ENCODE data around the gene AP2A2. TPM values are rescaled to one million over a fixed set of nuclear protein-coding genes. Genes with fewer than 3 reads are reported as not detected.

The AP2A2 gene
- total RNA-seq, 4 donors from 2014 or later, result 79.2 to 115 (median 110) TPM

DNA sequence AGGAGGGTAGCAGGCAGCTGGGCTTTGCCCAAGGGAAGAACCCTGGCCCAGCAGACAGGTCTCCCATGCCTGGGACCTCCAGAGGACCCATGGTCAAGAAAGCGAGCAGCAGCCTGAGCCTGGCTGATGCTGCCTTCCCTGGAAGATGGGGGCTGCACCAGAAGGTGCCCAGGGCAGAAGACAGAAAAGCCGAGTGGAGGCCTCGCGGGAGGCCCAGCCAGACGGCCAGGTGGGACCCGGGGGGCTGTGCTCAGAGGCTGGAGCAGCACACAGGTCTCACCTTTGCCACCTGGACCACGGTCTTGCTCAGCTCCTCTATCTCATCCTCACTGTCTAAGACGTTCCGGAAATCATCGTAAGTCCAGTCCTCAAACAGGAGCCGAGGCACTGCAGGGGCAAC, 25.9 kb upstream of the AP2A2 start:
- TF ChIP-seq, protein P1, sequence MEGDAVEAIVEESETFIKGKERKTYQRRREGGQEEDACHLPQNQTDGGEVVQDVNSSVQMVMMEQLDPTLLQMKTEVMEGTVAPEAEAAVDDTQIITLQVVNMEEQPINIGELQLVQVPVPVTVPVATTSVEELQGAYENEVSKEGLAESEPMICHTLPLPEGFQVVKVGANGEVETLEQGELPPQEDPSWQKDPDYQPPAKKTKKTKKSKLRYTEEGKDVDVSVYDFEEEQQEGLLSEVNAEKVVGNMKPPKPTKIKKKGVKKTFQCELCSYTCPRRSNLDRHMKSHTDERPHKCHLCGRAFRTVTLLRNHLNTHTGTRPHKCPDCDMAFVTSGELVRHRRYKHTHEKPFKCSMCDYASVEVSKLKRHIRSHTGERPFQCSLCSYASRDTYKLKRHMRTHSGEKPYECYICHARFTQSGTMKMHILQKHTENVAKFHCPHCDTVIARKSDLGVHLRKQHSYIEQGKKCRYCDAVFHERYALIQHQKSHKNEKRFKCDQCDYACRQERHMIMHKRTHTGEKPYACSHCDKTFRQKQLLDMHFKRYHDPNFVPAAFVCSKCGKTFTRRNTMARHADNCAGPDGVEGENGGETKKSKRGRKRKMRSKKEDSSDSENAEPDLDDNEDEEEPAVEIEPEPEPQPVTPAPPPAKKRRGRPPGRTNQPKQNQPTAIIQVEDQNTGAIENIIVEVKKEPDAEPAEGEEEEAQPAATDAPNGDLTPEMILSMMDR (IDR thresholded peaks at IDR 0.05; ENCODE audit: low read depth), result no peak

DNA sequence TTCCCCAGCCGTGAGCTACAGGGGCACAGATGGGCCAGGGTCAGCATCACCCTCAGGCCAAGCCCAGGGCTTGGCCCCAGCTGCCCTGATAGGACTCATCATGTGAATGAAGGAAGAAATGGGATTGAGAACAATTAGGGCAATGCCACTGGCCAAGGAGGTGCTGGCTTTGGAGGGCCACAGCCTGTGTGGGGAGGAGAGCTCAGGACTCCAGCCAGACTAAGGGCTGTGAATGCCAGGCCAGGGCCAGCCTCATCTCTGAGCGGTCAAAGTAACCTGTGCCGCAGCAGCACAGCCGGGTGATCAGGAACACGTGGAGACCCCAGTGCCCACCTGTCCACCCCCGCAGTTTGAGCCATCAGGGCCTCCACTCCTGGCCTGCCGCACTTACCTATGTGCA, 25.1 kb upstream of the AP2A2 start:
- TF ChIP-seq, protein P1 (IDR thresholded peaks at IDR 0.05; ENCODE audit: low read depth), result no peak

DNA sequence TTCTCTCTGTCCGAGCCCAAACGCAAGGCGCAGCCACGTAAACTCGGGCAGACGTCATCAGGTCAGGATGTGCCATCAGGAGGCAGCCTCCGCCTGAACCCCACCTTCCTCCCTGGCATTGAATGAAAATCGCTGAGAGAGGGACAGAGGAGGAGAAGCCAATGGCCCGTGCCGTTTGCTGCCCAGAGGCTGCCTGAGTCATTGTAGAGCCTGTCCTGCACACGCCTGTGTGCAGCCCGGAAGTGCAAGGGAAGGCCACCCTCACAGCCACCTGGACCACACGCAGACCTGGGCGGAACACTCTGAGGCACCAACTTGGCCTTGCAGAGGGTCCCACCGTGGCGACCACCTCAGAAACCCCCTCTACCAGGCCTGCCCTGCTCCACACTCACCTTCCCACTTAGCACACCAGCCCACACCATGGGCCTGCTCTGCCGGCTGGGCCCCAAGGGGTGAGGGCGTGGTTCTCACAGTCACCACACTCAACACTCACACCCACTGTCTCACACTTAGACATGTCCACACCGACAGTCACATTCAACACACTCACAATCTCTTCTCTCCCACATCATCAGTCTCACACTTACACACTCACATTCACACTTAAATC, 24.1 kb upstream of the AP2A2 start:
- TF ChIP-seq, protein P1 (IDR thresholded peaks at IDR 0.05; ENCODE audit: low read depth), result no peak

DNA sequence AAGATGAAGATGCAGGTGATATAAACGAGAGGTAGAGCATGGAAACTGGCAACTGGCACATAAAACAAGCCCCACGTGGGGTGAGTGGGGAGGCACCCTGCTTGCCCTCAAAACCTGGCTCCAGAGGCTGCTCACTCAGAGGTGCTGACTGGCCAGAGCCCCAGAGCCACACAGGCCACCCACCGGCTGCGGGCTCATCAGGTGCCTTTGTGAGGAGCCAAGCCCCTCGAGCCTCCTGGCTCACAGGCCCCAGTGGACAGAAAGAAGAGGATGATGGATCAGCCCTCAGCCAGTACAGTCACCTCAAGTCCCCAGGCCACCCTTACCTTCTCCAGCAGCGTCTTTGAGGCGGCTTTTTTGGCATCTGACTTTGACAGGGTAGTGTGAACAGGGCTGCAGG, 21.3 kb upstream of the AP2A2 start:
- TF ChIP-seq, protein P1 (IDR thresholded peaks at IDR 0.05; ENCODE audit: low read depth), result no peak

DNA sequence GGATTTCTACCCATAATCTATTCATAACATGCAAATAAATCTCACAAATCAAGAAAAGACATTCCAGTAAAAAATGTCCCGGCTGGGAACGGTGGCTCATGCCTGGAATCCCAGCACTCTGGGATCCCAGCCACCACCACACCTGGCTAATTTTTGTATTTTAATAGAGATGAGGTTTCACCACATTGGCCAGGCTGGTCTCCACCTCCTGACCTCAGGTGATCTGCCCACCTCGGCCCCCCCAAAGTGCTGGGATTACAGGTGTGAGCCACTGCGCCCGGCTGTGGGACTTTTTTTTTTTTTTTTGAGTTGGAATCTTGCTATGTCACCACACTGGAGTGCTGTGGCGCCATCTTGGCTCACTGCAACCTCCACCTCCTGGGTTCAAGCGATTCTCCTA, 19.7 kb upstream of the AP2A2 start:
- TF ChIP-seq, protein P1 (IDR thresholded peaks at IDR 0.05; ENCODE audit: low read depth), result no peak

DNA sequence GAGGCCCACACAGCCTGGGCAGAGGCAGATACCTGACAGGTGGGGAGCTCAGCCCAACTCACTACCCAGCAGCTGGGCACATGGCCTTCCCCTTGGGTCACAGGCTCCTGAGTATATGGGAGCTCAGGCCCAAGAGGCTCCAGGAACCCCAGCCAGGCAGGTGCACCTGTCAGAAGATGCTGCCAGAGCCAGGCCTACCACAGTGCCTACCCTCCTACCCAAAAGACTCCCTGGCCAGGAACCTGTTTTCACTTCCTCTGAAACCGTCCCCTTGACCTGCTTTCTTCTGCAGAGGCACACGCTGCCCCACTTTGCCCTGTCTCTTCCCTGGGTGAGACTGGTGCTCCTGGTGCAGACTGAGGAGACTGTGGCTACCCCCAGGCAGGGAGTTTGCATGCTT, 18.0 kb upstream of the AP2A2 start:
- TF ChIP-seq, protein P1 (IDR thresholded peaks at IDR 0.05; ENCODE audit: low read depth), result no peak

DNA sequence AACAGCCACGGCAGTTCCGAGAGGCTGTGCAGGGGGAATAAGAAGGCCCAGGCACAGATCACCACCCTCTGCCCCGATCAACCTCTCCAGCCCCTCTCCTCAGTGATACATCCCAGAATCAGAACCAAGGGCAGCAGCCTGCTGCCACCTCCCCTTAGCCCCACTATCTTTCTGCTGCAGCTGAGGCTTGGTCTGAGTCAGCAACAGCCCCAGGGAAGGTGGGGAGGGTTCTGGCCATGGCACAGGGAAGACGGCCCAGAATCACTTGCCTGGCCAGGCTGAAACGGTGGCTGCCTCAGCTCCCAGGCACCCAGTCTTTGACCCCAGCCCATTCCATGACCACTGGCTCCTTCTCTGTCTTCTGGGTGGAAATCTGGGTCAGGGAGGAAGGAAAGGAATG, 17.4 kb upstream of the AP2A2 start:
- TF ChIP-seq, protein P1 (IDR thresholded peaks at IDR 0.05; ENCODE audit: low read depth), result no peak
